A673 (cell line): ENCODE data around the gene ATP2B2. TPM values are rescaled to one million over a fixed set of nuclear protein-coding genes. Genes with fewer than 3 reads are reported as not detected.

Source experiments
- BruUV-seq: library from RNA; stranded (reverse); fragments of 400-500 nt; replicated peaks from 2 replicates; lab custom pipeline; 2021; lab: Mats Ljungman, UMichigan
- CTCF ChIA-PET: fragments of 300-600 bp; sonication (Branson Sonifier 250); formaldehyde crosslinking; loops from one replicate; lab custom pipeline; 2022; ENCODE audit warnings: antibody characterized with exemption; lab: Charles Lee
- POLR2A ChIA-PET: fragments of 300-600 bp; sonication (Branson Sonifier 250); formaldehyde crosslinking; loops from one replicate; lab custom pipeline; 2022; ENCODE audit warnings: antibody characterized with exemption; ENCODE audit not compliant: low non-redundant PET; lab: Charles Lee
- DNase-seq: peaks from one replicate; pipeline ENCODE4 v3.0.0-alpha.2; 2015; ENCODE audit warnings: low spot score
- H3K27ac ChIP-seq: fragments of 200-600 bp; sonication (generic); 2 replicates; pipeline ENCODE4 v1.5.1; 2016; ENCODE audit warnings: mixed run types, low read depth, mild to moderate bottlenecking, mixed read lengths, antibody characterized with exemption, low read length; ENCODE audit not compliant: poor library complexity, severe bottlenecking
- H3K27me3 ChIP-seq: fragments of 200-600 bp; sonication (generic); replicated peaks from 2 replicates; pipeline ENCODE4 v1.6.1; 2017; ENCODE audit warnings: mixed run types, low read depth, mild to moderate bottlenecking, mixed read lengths, antibody characterized with exemption, low read length; ENCODE audit not compliant: insufficient read depth, poor library complexity
- H3K36me3 ChIP-seq: fragments of 200-600 bp; sonication (generic); 2 replicates; pipeline ENCODE4 v1.6.1; 2016; ENCODE audit warnings: mixed run types, mild to moderate bottlenecking, mixed read lengths, antibody characterized with exemption, low read length; ENCODE audit not compliant: insufficient read depth, poor library complexity, severe bottlenecking
- H3K4me1 ChIP-seq: fragments of 200-600 bp; sonication (generic); 2 replicates; pipeline ENCODE4 v1.6.1; 2017; ENCODE audit warnings: mixed run types, mild to moderate bottlenecking, mixed read lengths, antibody characterized with exemption, low read length; ENCODE audit not compliant: insufficient read depth, poor library complexity, severe bottlenecking
- H3K4me3 ChIP-seq: fragments of 200-600 bp; sonication (generic); 2 replicates; pipeline ENCODE4 v1.5.1; 2016; ENCODE audit warnings: low read depth, mixed run types, mild to moderate bottlenecking, mixed read lengths, low read length; ENCODE audit not compliant: poor library complexity, severe bottlenecking
- H3K9me3 ChIP-seq: fragments of 200-600 bp; sonication (generic); 2 replicates; pipeline ENCODE4 v1.6.1; 2016; ENCODE audit warnings: mixed run types, low read depth, mild to moderate bottlenecking, mixed read lengths, antibody characterized with exemption, low read length; ENCODE audit not compliant: poor library complexity, severe bottlenecking
- CTCF ChIP-seq: fragments of 300-800, 200-600 bp; sonication (generic); conservative IDR thresholded peaks from 2 replicates; pipeline ENCODE4 v1.5.1; 2017; ENCODE audit warnings: low read depth, mild to moderate bottlenecking, antibody characterized with exemption, low read length, moderate library complexity, mixed read lengths
- EZH2 ChIP-seq: fragments of 200-600 bp; sonication (generic); IDR thresholded peaks from 2 replicates; pipeline ENCODE4 v1.6.1; 2017; ENCODE audit warnings: borderline replicate concordance, low read depth, mild to moderate bottlenecking, mixed read lengths, antibody characterized with exemption, low read length; ENCODE audit not compliant: poor library complexity, severe bottlenecking
- intact Hi-C: fragments of 100-400 bp; cut with micrococcal nuclease; formaldehyde crosslinking; loops from one replicate; pipeline ENCODE4 v1.10.0; 2022; ENCODE audit not compliant: unreplicated experiment
- total RNA-seq: library from RNA; stranded (reverse); gene quantifications from 2 replicates; pipeline ENCODE4 v1.2.3, GENCODE V29; 2021

The ATP2B2 gene
- total RNA-seq, 1 experiment from 2014 or later: 0.17 TPM

- H3K9me3 ChIP-seq: no peaks in the 10 kb centered on the region
- intact Hi-C loops: no loop called here
- H3K27me3 ChIP-seq: no peaks in the 10 kb centered on the region
- ChIA-PET POLR2A (no interaction called here), CTCF (no interaction called here)
- H3K4me3 ChIP-seq: no peak overlapping the region
- no TSS peak for BruUV-seq
- peaks cover 5% of the 10 kb centered on the region for H3K36me3 ChIP-seq
- no peaks in the 10 kb centered on the region for H3K4me1 ChIP-seq
- no peak overlapping the region for H3K27ac ChIP-seq
- DNase-seq: no peak
- no peak for TF ChIP-seq EZH2
- no peak for TF ChIP-seq CTCF
Measured at GRCh38 chr3:10285272-10286132, 219.9 kb downstream of the ATP2B2 start.

- H3K4me3 ChIP-seq: no peak overlapping the region
- no TSS peak for BruUV-seq
- ChIA-PET CTCF (no interaction called here), POLR2A (no interaction called here)
- no peak for DNase-seq
- no peaks in the 10 kb centered on the region for H3K27me3 ChIP-seq
- no peaks in the 10 kb centered on the region for H3K9me3 ChIP-seq
- H3K27ac ChIP-seq: no peak overlapping the region
- H3K36me3 ChIP-seq: peaks cover 15% of the 10 kb centered on the region
- no peaks in the 10 kb centered on the region for H3K4me1 ChIP-seq
- TF ChIP-seq CTCF (no peak), EZH2 (no peak)
- intact Hi-C loops: no loop called here
Measured at GRCh38 chr3:10284496-10284895, 220.9 kb downstream of the ATP2B2 start.

GRCh38 chr3:10283638-10284037, 221.7 kb downstream of the ATP2B2 start:
- H3K9me3 ChIP-seq: no peaks in the 10 kb centered on the region
- ChIA-PET POLR2A (interaction anchor here (1.0 kb wide), 1 partner anchor 35 kb away, joined by 3 read pairs; the partner anchor contains the start of gene TATDN2), CTCF (no interaction called here)
- H3K4me1 ChIP-seq: no peaks in the 10 kb centered on the region
- H3K4me3 ChIP-seq: no peak overlapping the region
- no peaks in the 10 kb centered on the region for H3K27me3 ChIP-seq
- intact Hi-C loops: no loop called here
- peaks cover 20% of the 10 kb centered on the region for H3K36me3 ChIP-seq
- no peak overlapping the region for H3K27ac ChIP-seq
- DNase-seq: no peak
- no TSS peak for BruUV-seq
- TF ChIP-seq EZH2: no peak
- no peak for TF ChIP-seq CTCF
